HCT116 (cell line): ENCODE results near the gene IL17B. TPM values are rescaled to one million over a fixed set of nuclear protein-coding genes. Genes with fewer than 3 reads are reported as not detected.
"Not testable (repeated sequence)": the region's sequence is repeated elsewhere in the genome, so short reads cannot be mapped to it uniquely, and the experiment has no call there.

Experiments used
- ATAC-seq: fragments of 200-7000 bp; cut with Tn5 transposase; 2 replicates; pipeline ENCODE4 v1.9.1; 2020; ENCODE audit warnings: mild to moderate bottlenecking, moderate library complexity
- BruUV-seq: library from RNA; stranded (reverse); fragments of 400-500 nt; replicated peaks from 2 replicates; lab custom pipeline; 2021; lab: Mats Ljungman, UMichigan
- CTCF ChIA-PET: fragments of 300-600 bp; sonication (Branson Sonifier 250); formaldehyde crosslinking; loops from one replicate; lab custom pipeline; 2021; ENCODE audit warnings: antibody characterized with exemption; lab: Charles Lee
- POLR2A ChIA-PET: fragments of 300-600, 350-600 bp; sonication (Branson Sonifier 250); formaldehyde crosslinking; loops from one replicate; lab custom pipeline; 2021; ENCODE audit warnings: antibody characterized with exemption; lab: Charles Lee
- RAD21 ChIA-PET, 2 experiments: fragments of 300-600 bp; sonication (Branson Sonifier 250); formaldehyde crosslinking; loops; one replicate each; lab custom pipeline; 2023; ENCODE audit warnings: low total read pairs in 2 of 2; ENCODE audit not compliant: uncharacterized antibody in 2 of 2, unreplicated experiment in 2 of 2, low non-redundant PET in 1 of 2; lab: Charles Lee
- DNase-seq: peaks from one replicate; pipeline ENCODE4 v3.0.0-alpha.2; 2010; ENCODE audit warnings: low read depth, low spot score
- H2AFZ ChIP-seq: fragments of 200-600 bp; shearing (Covaris generic), sonication (generic); 2 replicates; pipeline ENCODE4 v1.6.1; 2017; ENCODE audit warnings: low read depth, mixed run types, mixed read lengths, antibody characterized with exemption, low read length; ENCODE audit not compliant: poor library complexity, severe bottlenecking
- H3K27ac ChIP-seq: 2 replicates; pipeline ENCODE4 v1.5.1; 2012; ENCODE audit warnings: low read depth, low read length
- H3K27me3 ChIP-seq: fragments of 200-600 bp; sonication (generic); 2 replicates; pipeline ENCODE4 v1.6.1; 2016; ENCODE audit warnings: mixed run types, low read length, mixed read lengths; ENCODE audit not compliant: insufficient read depth
- H3K36me3 ChIP-seq, 2 experiments: fragments of 200-500 bp in 1 of 2; fragments of 200-600 bp in 1 of 2; sonication (Bioruptor generic) in 1 of 2; sonication (generic) in 1 of 2; 2 replicates each; pipeline versions ENCODE4 v1.5.1 to v1.6.1; 2014 to 2016; ENCODE audit warnings: low read length in 2 of 2, inconsistent platforms in 1 of 2, mixed read lengths in 1 of 2, mixed run types in 1 of 2; ENCODE audit not compliant: insufficient read depth in 2 of 2, control insufficient read depth in 1 of 2
- H3K4me1 ChIP-seq, 2 experiments: fragments of 200-600 bp in 1 of 2; sonication (generic) in 1 of 2; 2 replicates each; pipeline versions ENCODE4 v1.5.1 to v1.6.1; 2012 to 2017; ENCODE audit warnings: low read length in 2 of 2, inconsistent platforms in 1 of 2, mild to moderate bottlenecking in 1 of 2, mixed read lengths in 1 of 2, mixed run types in 1 of 2, moderate library complexity in 1 of 2; ENCODE audit not compliant: insufficient read depth in 2 of 2, control insufficient read depth in 1 of 2
- H3K4me2 ChIP-seq: fragments of 200-600 bp; sonication (generic); 2 replicates; pipeline ENCODE4 v1.6.1; 2017; ENCODE audit warnings: mixed run types, low read length, mixed read lengths
- H3K4me3 ChIP-seq, 2 experiments: fragments of 200-600 bp in 1 of 2; sonication (generic) in 1 of 2; replicated peaks in 1 of 2; 2 replicates each; pipeline ENCODE4 v1.5.1; 2011 to 2016; ENCODE audit warnings: low read length in 2 of 2, control low read depth in 1 of 2, low read depth in 1 of 2, mild to moderate bottlenecking in 1 of 2, mixed read lengths in 1 of 2, mixed run types in 1 of 2
- H3K79me2 ChIP-seq: fragments of 200-600 bp; sonication (generic); 2 replicates; pipeline ENCODE4 v1.6.1; 2017; ENCODE audit warnings: mild to moderate bottlenecking, mixed run types, low read length, moderate library complexity, mixed read lengths; ENCODE audit not compliant: insufficient read depth
- H3K9ac ChIP-seq: fragments of 200-600 bp; sonication (generic); 2 replicates; pipeline ENCODE4 v1.6.1; 2016; ENCODE audit warnings: low read length, mixed read lengths
- H3K9me2 ChIP-seq: fragments of 200-600 bp; sonication (generic), shearing (Covaris generic); 2 replicates; pipeline ENCODE4 v1.6.1; 2017; ENCODE audit warnings: mixed run types, mild to moderate bottlenecking, moderate library complexity; ENCODE audit not compliant: insufficient read depth
- H3K9me3 ChIP-seq, 2 experiments: fragments of 200-500 bp in 1 of 2; fragments of 200-600 bp in 1 of 2; sonication (Bioruptor generic) in 1 of 2; sonication (generic) in 1 of 2; 2 replicates each; pipeline ENCODE4 v1.6.1; 2014 to 2017; ENCODE audit warnings: low read length in 2 of 2, mixed read lengths in 2 of 2, inconsistent platforms in 1 of 2, low read depth in 1 of 2, mild to moderate bottlenecking in 1 of 2, mixed run types in 1 of 2, moderate library complexity in 1 of 2; ENCODE audit not compliant: control insufficient read depth in 1 of 2, insufficient read depth in 1 of 2
- H4K20me1 ChIP-seq: fragments of 200-600 bp; sonication (generic), shearing (Covaris generic); 2 replicates; pipeline ENCODE4 v1.6.1; 2017; ENCODE audit warnings: mixed run types, mild to moderate bottlenecking, moderate library complexity; ENCODE audit not compliant: insufficient read depth
- ATF3 ChIP-seq: IDR thresholded peaks from 2 replicates; pipeline ENCODE4 v1.6.1; 2012
- EZH2 ChIP-seq: fragments of 200-600 bp; sonication (generic); IDR thresholded peaks from 2 replicates; pipeline ENCODE4 v1.6.1; 2017; ENCODE audit warnings: antibody characterized with exemption, mixed run types
- EZH2phosphoT487 ChIP-seq: fragments of 200-600 bp; IDR thresholded peaks from 2 replicates; pipeline ENCODE4 v1.6.1; 2018; ENCODE audit warnings: antibody characterized with exemption, borderline replicate concordance
- FOSL1 ChIP-seq: IDR thresholded peaks from 2 replicates; pipeline ENCODE4 v1.6.1; 2012; ENCODE audit warnings: low read depth
- POLR2AphosphoS5 ChIP-seq: IDR thresholded peaks from 2 replicates; pipeline ENCODE4 v1.6.1; 2011; ENCODE audit warnings: mild to moderate bottlenecking, low read depth, low read length, moderate library complexity
- SP1 ChIP-seq: IDR thresholded peaks from 2 replicates; pipeline ENCODE4 v1.6.1; 2012; ENCODE audit warnings: low read depth
- ZBTB33 ChIP-seq: IDR thresholded peaks from 2 replicates; pipeline ENCODE4 v1.6.1; 2011; ENCODE audit warnings: mild to moderate bottlenecking, low read length, moderate library complexity; ENCODE audit not compliant: insufficient replicate concordance; ENCODE audit errors: extremely low read depth
- ZFX ChIP-seq: fragments of 450-650 bp; IDR thresholded peaks from 2 replicates; pipeline ENCODE4 v1.6.1; 2017
- ZNF274 ChIP-seq: fragments of 200-500 bp; sonication (Bioruptor generic); IDR thresholded peaks from 2 replicates; pipeline ENCODE4 v1.6.1; 2014; ENCODE audit warnings: mild to moderate bottlenecking, low read depth, low read length, inconsistent platforms
- intact Hi-C: fragments of 100-400 bp; cut with micrococcal nuclease; formaldehyde crosslinking; loops from 2 replicates; pipeline ENCODE4 v1.10.0; 2022
- total RNA-seq: library from RNA; stranded (reverse); gene quantifications from one replicate; pipeline ENCODE4 v1.2.1, GENCODE V29; 2021; ENCODE audit not compliant: unreplicated experiment
- TF ChIP-seq, protein P1 (sequence below), 3 experiments: fragments of 200-600 bp in 1 of 3; sonication (generic) in 1 of 3; IDR thresholded peaks in 2 of 3; conservative IDR thresholded peaks in 1 of 3; 2 replicates each; pipeline ENCODE4 v1.5.1; 2012 to 2017; ENCODE audit warnings: low read depth in 2 of 3, low read length in 2 of 3, antibody characterized with exemption in 1 of 3, borderline replicate concordance in 1 of 3, control low read depth in 1 of 3, mild to moderate bottlenecking in 1 of 3, mixed read lengths in 1 of 3, mixed run types in 1 of 3, moderate library complexity in 1 of 3; ENCODE audit not compliant: insufficient read depth in 1 of 3

IL17B gene
- total RNA-seq, 1 experiment from 2014 or later: 0.81 TPM

GRCh38 chr5:149391076-149391475, 12.0 kb upstream of the IL17B start:
- H3K27me3 ChIP-seq, DNase-seq, H3K4me3 ChIP-seq, H3K9me2 ChIP-seq, H3K79me2 ChIP-seq, H3K27ac ChIP-seq, intact Hi-C loops, H4K20me1 ChIP-seq, H3K36me3 ChIP-seq, H3K4me2 ChIP-seq, H3K4me1 ChIP-seq, H3K9ac ChIP-seq, POLR2A ChIA-PET, BruUV-seq, ATAC-seq, H3K9me3 ChIP-seq, RAD21 ChIA-PET, H2AFZ ChIP-seq: not testable (repeated sequence)
- CTCF ChIA-PET: interaction anchor here (1.1 to 1.3 kb wide), 3 partner anchors 10 to 65 kb away, joined by 3 to 6 read pairs (median 3); no protein-coding TSS in a partner anchor

DNA sequence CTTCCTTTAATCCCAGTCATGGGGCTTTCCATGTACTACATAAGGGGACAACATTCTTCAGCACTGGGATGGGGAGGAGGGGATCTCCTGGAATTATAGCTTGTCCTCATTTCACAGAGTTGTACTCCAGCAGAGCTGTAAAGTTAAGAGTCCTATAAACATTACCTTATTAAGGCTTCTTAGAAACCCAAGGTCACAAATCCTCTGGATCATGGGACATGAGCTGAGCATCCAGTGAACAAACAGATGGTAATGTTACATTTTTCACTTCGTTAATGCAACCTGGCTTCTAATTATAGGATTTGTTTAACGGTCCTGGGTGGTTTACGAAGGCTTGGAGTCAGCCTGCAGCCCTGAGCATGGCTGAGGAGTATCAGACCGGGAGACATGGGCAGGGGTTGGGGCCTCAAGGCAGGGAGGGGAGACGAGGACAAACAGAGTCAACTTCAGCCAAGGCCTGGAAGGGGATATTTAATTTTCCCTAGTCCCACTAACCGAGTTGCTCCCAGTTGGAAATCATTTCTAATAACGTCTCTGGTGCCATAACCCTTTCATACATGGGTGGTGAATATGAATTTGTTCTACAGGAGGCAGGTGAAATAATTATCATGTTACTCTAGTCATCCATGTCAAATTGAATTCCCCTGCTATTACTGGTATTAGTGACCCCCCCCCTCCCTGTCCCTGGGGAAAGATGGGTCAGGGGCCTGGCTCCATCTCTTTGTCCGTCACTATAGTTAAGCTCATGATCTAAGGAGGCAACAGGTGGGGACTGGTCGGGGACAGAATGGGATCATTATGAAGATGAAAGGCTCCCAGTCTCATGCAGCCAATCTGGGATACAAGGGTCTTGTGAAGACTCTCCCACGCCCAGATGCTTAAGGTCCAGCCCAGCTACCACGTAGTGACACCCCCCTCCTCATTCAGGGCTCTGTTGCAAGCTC, 10.7 kb upstream of the IL17B start:
- no peak overlapping the region for H3K4me3 ChIP-seq
- H3K36me3 ChIP-seq: no peaks in the 10 kb centered on the region
- POLR2A ChIA-PET: no interaction called here
- no peaks in the 10 kb centered on the region for H3K27me3 ChIP-seq
- H3K4me1 ChIP-seq: peaks cover 0 to 5% of the 10 kb centered on the region in 2 experiments; a peak in 1 of 4 replicates
- H3K79me2 ChIP-seq: no peaks in the 10 kb centered on the region
- H3K9me3 ChIP-seq: no peaks in the 10 kb centered on the region
- no TSS peak for BruUV-seq
- TF ChIP-seq FOSL1 (no peak), ZFX (no peak), EZH2phosphoT487 (no peak), EZH2 (no peak), POLR2AphosphoS5 (no peak), ZBTB33 (no peak), ATF3 (no peak), ZNF274 (no peak), SP1 (no peak)
- TF ChIP-seq, protein P1, sequence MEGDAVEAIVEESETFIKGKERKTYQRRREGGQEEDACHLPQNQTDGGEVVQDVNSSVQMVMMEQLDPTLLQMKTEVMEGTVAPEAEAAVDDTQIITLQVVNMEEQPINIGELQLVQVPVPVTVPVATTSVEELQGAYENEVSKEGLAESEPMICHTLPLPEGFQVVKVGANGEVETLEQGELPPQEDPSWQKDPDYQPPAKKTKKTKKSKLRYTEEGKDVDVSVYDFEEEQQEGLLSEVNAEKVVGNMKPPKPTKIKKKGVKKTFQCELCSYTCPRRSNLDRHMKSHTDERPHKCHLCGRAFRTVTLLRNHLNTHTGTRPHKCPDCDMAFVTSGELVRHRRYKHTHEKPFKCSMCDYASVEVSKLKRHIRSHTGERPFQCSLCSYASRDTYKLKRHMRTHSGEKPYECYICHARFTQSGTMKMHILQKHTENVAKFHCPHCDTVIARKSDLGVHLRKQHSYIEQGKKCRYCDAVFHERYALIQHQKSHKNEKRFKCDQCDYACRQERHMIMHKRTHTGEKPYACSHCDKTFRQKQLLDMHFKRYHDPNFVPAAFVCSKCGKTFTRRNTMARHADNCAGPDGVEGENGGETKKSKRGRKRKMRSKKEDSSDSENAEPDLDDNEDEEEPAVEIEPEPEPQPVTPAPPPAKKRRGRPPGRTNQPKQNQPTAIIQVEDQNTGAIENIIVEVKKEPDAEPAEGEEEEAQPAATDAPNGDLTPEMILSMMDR (IDR thresholded peaks at IDR 0.05 in 2 of 3, conservative IDR thresholded peaks at IDR 0.05 in 1 of 3; ENCODE audit: borderline replicate concordance in 1 of 3, insufficient read depth in 1 of 3, low read depth in 2 of 3, low read length in 2 of 3): no peak
- H3K9me2 ChIP-seq: no peaks in the 10 kb centered on the region
- DNase-seq (no peak), ATAC-seq (no peak)
- intact Hi-C loops: no loop called here
- RAD21 ChIA-PET: no interaction called here
- H3K4me2 ChIP-seq: no peak overlapping the region
- H2AFZ ChIP-seq: no peak overlapping the region
- no peak overlapping the region for H3K27ac ChIP-seq
- no peaks in the 10 kb centered on the region for H4K20me1 ChIP-seq
- H3K9ac ChIP-seq: no peak overlapping the region
- CTCF ChIA-PET: interaction anchor here (1.1 to 1.3 kb wide), 3 partner anchors 8 to 66 kb away, joined by 3 to 6 read pairs (median 3); no protein-coding TSS in a partner anchor
